ENCODE results near the gene PKNOX2.

- TF ChIP-seq POLR2AphosphoS5 (IDR thresholded peaks at IDR 0.05; ENCODE audit: low read depth, low read length) = no peak
- TF ChIP-seq REST (IDR thresholded peaks at IDR 0.05; ENCODE audit: insufficient read depth in 1 of 2, low read depth in 2 of 2, low read length in 2 of 2) = no peak
- no peak for TF ChIP-seq SIN3A (IDR thresholded peaks at IDR 0.05; ENCODE audit: borderline replicate concordance, insufficient read depth, low read length)
Measured at GRCh38 chr11:125468025-125468424, 303.5 kb downstream of the PKNOX2 start.
